IMR-90 (cell line): ENCODE measurements around the gene CXCL11. TPM values are rescaled to one million over a fixed set of nuclear protein-coding genes. Genes with fewer than 3 reads are reported as not detected.

Source experiments
- ATAC-seq: fragments of 200-7000 bp; cut with Tn5 transposase; 2 replicates; pipeline ENCODE4 v1.9.1; 2020; ENCODE audit warnings: low read depth, mild to moderate bottlenecking, moderate library complexity
- BruUV-seq: library from RNA; stranded (reverse); fragments of 400-500 nt; replicated peaks from 2 replicates; lab custom pipeline; 2021; lab: Mats Ljungman, UMichigan
- CTCF ChIA-PET: fragments of 300-600 bp; formaldehyde crosslinking; extraction: SDS; loops from one replicate; lab custom pipeline; 2021; ENCODE audit warnings: antibody characterized with exemption; lab: Yijun Ruan, JAX
- POLR2A ChIA-PET: fragments of 300-600 bp; sonication (Branson Sonifier 250); formaldehyde crosslinking; loops from one replicate; lab custom pipeline; 2022; ENCODE audit warnings: antibody characterized with exemption; ENCODE audit not compliant: unreplicated experiment; lab: Charles Lee
- DNase-seq: peaks from one replicate; pipeline ENCODE4 v3.0.0; 2013
- H2AFZ ChIP-seq: replicated peaks from 2 replicates; pipeline ENCODE3; 2013; ENCODE audit warnings: low read length, mild to moderate bottlenecking; ENCODE audit not compliant: poor library complexity
- H2AK5ac ChIP-seq: 2 replicates; pipeline ENCODE4 v1.6.1; 2013; ENCODE audit warnings: low read depth, low read length, inconsistent platforms
- H2AK9ac ChIP-seq: replicated peaks from 2 replicates; pipeline ENCODE3; 2013; ENCODE audit warnings: mild to moderate bottlenecking, low read depth, low read length, moderate library complexity; ENCODE audit not compliant: poor library complexity
- H2BK120ac ChIP-seq: 2 replicates; pipeline ENCODE4 v1.6.1; 2013; ENCODE audit warnings: low read depth, low read length, inconsistent platforms
- H2BK15ac ChIP-seq: 3 replicates; pipeline ENCODE4 v1.6.1; 2013; ENCODE audit warnings: low read depth, low read length, inconsistent platforms
- H2BK20ac ChIP-seq: 2 replicates; pipeline ENCODE4 v1.6.1; 2013; ENCODE audit warnings: low read depth, mild to moderate bottlenecking, inconsistent platforms, low read length, moderate library complexity
- H2BK5ac ChIP-seq: 2 replicates; pipeline ENCODE4 v1.6.1; 2013; ENCODE audit warnings: mild to moderate bottlenecking, low read depth, low read length, inconsistent platforms; ENCODE audit not compliant: poor library complexity, severe bottlenecking
- H3K14ac ChIP-seq: replicated peaks from 2 replicates; pipeline ENCODE4 v1.6.1; 2013; ENCODE audit warnings: low read depth, low read length, inconsistent platforms
- H3K18ac ChIP-seq: 2 replicates; pipeline ENCODE4 v1.6.1; 2013; ENCODE audit warnings: low read depth, low read length, control low read depth
- H3K23ac ChIP-seq: 2 replicates; pipeline ENCODE4 v1.6.1; 2013; ENCODE audit warnings: low read depth, low read length, inconsistent platforms
- H3K27ac ChIP-seq: 2 replicates; pipeline ENCODE4 v1.5.1; 2013; ENCODE audit warnings: mild to moderate bottlenecking, control low read depth, low read length; ENCODE audit not compliant: insufficient read depth
- H3K27me3 ChIP-seq: 2 replicates; pipeline ENCODE4 v1.6.1; 2013; ENCODE audit warnings: low read length; ENCODE audit not compliant: control insufficient read depth, insufficient read depth
- H3K36me3 ChIP-seq: 2 replicates; pipeline ENCODE4 v1.6.1; 2013; ENCODE audit warnings: low read length, mixed read lengths; ENCODE audit not compliant: control insufficient read depth, insufficient read depth
- H3K4ac ChIP-seq: 2 replicates; pipeline ENCODE4 v1.6.1; 2013; ENCODE audit warnings: low read depth, low read length, inconsistent platforms
- H3K4me1 ChIP-seq: 2 replicates; pipeline ENCODE4 v1.6.1; 2013; ENCODE audit warnings: low read length, mixed read lengths; ENCODE audit not compliant: control insufficient read depth, insufficient read depth
- H3K4me2 ChIP-seq: 2 replicates; pipeline ENCODE4 v1.6.1; 2013; ENCODE audit warnings: low read depth, mild to moderate bottlenecking, control low read depth, low read length, moderate library complexity
- H3K4me3 ChIP-seq: 2 replicates; pipeline ENCODE4 v1.5.1; 2013; ENCODE audit warnings: low read depth, mild to moderate bottlenecking, control low read depth, low read length, moderate library complexity; ENCODE audit not compliant: insufficient read depth
- H3K56ac ChIP-seq: 2 replicates; pipeline ENCODE4 v1.6.1; 2013; ENCODE audit warnings: low read length, inconsistent platforms; ENCODE audit not compliant: insufficient read depth; ENCODE audit errors: extremely low read depth
- H3K79me1 ChIP-seq, 2 experiments: 2 replicates each; pipeline ENCODE4 v1.6.1; 2013; ENCODE audit warnings: low read length in 2 of 2, inconsistent platforms in 1 of 2, low read depth in 1 of 2
- H3K9ac ChIP-seq: 2 replicates; pipeline ENCODE4 v1.6.1; 2013; ENCODE audit warnings: low read depth, low read length, control low read depth
- H3K9me1 ChIP-seq: 2 replicates; pipeline ENCODE4 v1.6.1; 2013; ENCODE audit warnings: low read length, inconsistent platforms; ENCODE audit not compliant: insufficient read depth
- H3K9me3 ChIP-seq: 2 replicates; pipeline ENCODE4 v1.6.1; 2013; ENCODE audit warnings: low read length; ENCODE audit not compliant: control insufficient read depth, insufficient read depth
- H4K20me1 ChIP-seq: 2 replicates; pipeline ENCODE4 v1.6.1; 2013; ENCODE audit warnings: low read length, inconsistent platforms; ENCODE audit not compliant: insufficient read depth
- H4K5ac ChIP-seq: 2 replicates; pipeline ENCODE4 v1.6.1; 2013; ENCODE audit warnings: mild to moderate bottlenecking, low read depth, low read length, control low read depth
- H4K8ac ChIP-seq, 2 experiments: 2 replicates each; pipeline ENCODE4 v1.6.1; 2013; ENCODE audit warnings: low read depth in 2 of 2, low read length in 2 of 2, control low read depth in 1 of 2, inconsistent platforms in 1 of 2
- H4K91ac ChIP-seq: 2 replicates; pipeline ENCODE4 v1.6.1; 2013; ENCODE audit warnings: low read depth, low read length, inconsistent platforms; ENCODE audit not compliant: insufficient read depth
- BHLHE40 ChIP-seq: fragments of 150-350 bp; IDR thresholded peaks from 2 replicates; pipeline ENCODE4 v1.6.1; 2016; ENCODE audit warnings: mild to moderate bottlenecking, low read depth, low read length
- CHD1 ChIP-seq: IDR thresholded peaks from 2 replicates; pipeline ENCODE4 v1.6.1; 2012; ENCODE audit warnings: low read depth, low read length, improper control_type of control experiment
- FOS ChIP-seq: fragments of 150-350 bp; IDR thresholded peaks from 2 replicates; pipeline ENCODE4 v1.6.1; 2016; ENCODE audit warnings: low read depth, low read length
- MAFK ChIP-seq: IDR thresholded peaks from 2 replicates; pipeline ENCODE4 v1.6.1; 2012; ENCODE audit warnings: low read depth, low read length, improper control_type of control experiment
- RCOR1 ChIP-seq: IDR thresholded peaks from 2 replicates; pipeline ENCODE4 v1.6.1; 2012; ENCODE audit warnings: mild to moderate bottlenecking, low read length, improper control_type of control experiment; ENCODE audit not compliant: insufficient replicate concordance
- WGBS, 2 experiments: methylation state at CpG; one replicate each; pipeline versions ENCODE4 v1.1.5 to v1.1.7; 2013; ENCODE audit warnings: missing lambda C conversion rate in 2 of 2; ENCODE audit not compliant: insufficient read length in 1 of 2; ENCODE audit errors: extremely low coverage in 2 of 2; 5-methylcytosine and 5-hydroxymethylcytosine counted together
- dilution Hi-C: fragments of 300-500 bp; cut with HindIII; formaldehyde crosslinking; loops from one replicate; pipeline ENCODE4 v1.14.3; 2018; ENCODE audit warnings: low sequenced_read_pairs; ENCODE audit not compliant: unreplicated experiment
- in situ Hi-C: fragments of 300-500 bp; cut with MboI; formaldehyde crosslinking; loops from 3 replicates; pipeline ENCODE4 v1.14.3; 2019; ENCODE audit warnings: low sequenced_read_pairs, inconsistent platforms, mixed read lengths
- intact Hi-C: fragments of 100-400 bp; cut with micrococcal nuclease; formaldehyde crosslinking; loops from 2 replicates; pipeline ENCODE4 v1.10.0; 2022
- polyA plus RNA-seq, 3 experiments: library from polyadenylated mRNA; depleted of rRNA; stranded (reverse); fragments of >200 nt; gene quantifications; 2 replicates each; pipeline ENCODE4 v1.2.3, GENCODE V29; 2012; ENCODE audit warnings: low replicate concordance in 1 of 3
- total RNA-seq: library from RNA; depleted of rRNA; stranded (reverse); fragments of >200 nt; gene quantifications from 2 replicates; pipeline ENCODE4 v1.2.3, GENCODE V29; 2012

Gene CXCL11
- total and polyA plus RNA-seq, 2 of the 4 experiments (the other 2 are of a cell fraction) = under 0.01 TPM; not detected in 1

DNA sequence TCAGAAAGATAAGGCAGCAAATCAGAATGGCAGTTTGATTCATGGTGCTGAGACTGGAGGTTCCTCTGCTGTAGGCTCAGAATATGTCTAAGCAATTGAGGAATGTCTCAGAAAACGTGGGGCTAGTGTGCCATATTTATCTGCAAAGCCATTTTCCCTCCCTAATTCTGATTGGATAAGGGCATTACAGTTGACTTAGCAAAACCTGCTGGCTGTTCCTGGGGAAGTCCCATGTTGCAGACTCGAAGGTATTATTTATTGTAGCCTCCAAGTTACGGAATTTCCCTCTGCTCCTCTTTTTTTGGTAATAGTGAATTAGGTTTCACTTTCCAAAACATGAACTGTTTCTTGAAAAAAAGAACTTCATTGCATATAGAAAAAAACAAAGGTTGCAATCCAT lies 12.5 kb downstream of the CXCL11 start, which contains the start of gene CXCL10:
TSS of gene CXCL10 (minus strand) at position 109 of the 400 bp plus-strand sequence. CDS start at position 43, 66 bp downstream.
- no CpG with 5 or more reads among the region's 3 CpGs for WGBS, 2 experiments
- ChIA-PET CTCF (no interaction called here), POLR2A (no interaction called here)
- no peak within 1 kb of the TSS for H3K56ac ChIP-seq
- dilution Hi-C loops (no loop called here), intact Hi-C loops (no loop called here), in situ Hi-C loops (no loop called here)
- H3K27me3 ChIP-seq = no peaks in the 10 kb centered on the region
- no peak within 1 kb of the TSS for H4K5ac ChIP-seq
- H3K9ac ChIP-seq = no peak within 1 kb of the TSS
- no peak within 1 kb of the TSS for H2BK20ac ChIP-seq
- H3K4me1 ChIP-seq = 0 out of 2 replicates have a peak, but pooled peaks cover 2% of the 10 kb centered on the region
- no peak within 1 kb of the TSS for H2BK15ac ChIP-seq
- H4K20me1 ChIP-seq = no peaks in the 10 kb centered on the region
- DNase-seq (peak; percentile 82), ATAC-seq (peak; percentile 35; the same call in 1 of the 2 replicates)
- H3K79me1 ChIP-seq = no peaks in the 10 kb centered on the region
- H2BK5ac ChIP-seq = no peak within 1 kb of the TSS
- H4K8ac ChIP-seq = no peak within 1 kb of the TSS
- no peak for TF ChIP-seq FOS
- no peak for TF ChIP-seq CHD1
- no peak for TF ChIP-seq MAFK
- TF ChIP-seq RCOR1 = no peak
- TF ChIP-seq BHLHE40 = no peak
- H3K18ac ChIP-seq = no peak within 1 kb of the TSS
- H3K4ac ChIP-seq = no peak within 1 kb of the TSS
- no peaks in the 10 kb centered on the region for H3K9me3 ChIP-seq
- no peak within 1 kb of the TSS for H3K4me3 ChIP-seq
- H3K23ac ChIP-seq = no peak within 1 kb of the TSS
- H2AFZ ChIP-seq = no peak within 1 kb of the TSS
- no peak within 1 kb of the TSS for H3K27ac ChIP-seq
- H2BK120ac ChIP-seq = no peak within 1 kb of the TSS; the same call in 1 of the 2 replicates
- H2AK5ac ChIP-seq = no peak within 1 kb of the TSS
- H3K9me1 ChIP-seq = no peaks in the 10 kb centered on the region
- no TSS peak for BruUV-seq
- no peak within 1 kb of the TSS for H4K91ac ChIP-seq
- peak within 1 kb of the TSS; percentile 36; the same call in 1 of the 2 replicates for H3K4me2 ChIP-seq
- H3K14ac ChIP-seq = no peak within 1 kb of the TSS
- H3K36me3 ChIP-seq = no peaks in the 10 kb centered on the region
- no peak within 1 kb of the TSS for H2AK9ac ChIP-seq
